NB4 (cell line): ENCODE results near the gene SLC22A31.

Source experiments
- CTCF ChIP-seq: IDR thresholded peaks from one replicate; pipeline ENCODE4 v1.5.1; 2012; ENCODE audit warnings: low read depth, low read length
- MYC ChIP-seq: IDR thresholded peaks from 2 replicates; pipeline ENCODE4 v1.6.1; 2011; ENCODE audit warnings: low read depth, low read length
- POLR2A ChIP-seq: IDR thresholded peaks from 2 replicates; pipeline ENCODE4 v1.6.1; 2011; ENCODE audit warnings: mild to moderate bottlenecking; ENCODE audit not compliant: insufficient read length; ENCODE audit errors: extremely low read depth
- TF ChIP-seq, protein P1 (sequence below): IDR thresholded peaks from 2 replicates; pipeline ENCODE4 v1.6.1; 2011; ENCODE audit warnings: low read depth, low read length

DNA sequence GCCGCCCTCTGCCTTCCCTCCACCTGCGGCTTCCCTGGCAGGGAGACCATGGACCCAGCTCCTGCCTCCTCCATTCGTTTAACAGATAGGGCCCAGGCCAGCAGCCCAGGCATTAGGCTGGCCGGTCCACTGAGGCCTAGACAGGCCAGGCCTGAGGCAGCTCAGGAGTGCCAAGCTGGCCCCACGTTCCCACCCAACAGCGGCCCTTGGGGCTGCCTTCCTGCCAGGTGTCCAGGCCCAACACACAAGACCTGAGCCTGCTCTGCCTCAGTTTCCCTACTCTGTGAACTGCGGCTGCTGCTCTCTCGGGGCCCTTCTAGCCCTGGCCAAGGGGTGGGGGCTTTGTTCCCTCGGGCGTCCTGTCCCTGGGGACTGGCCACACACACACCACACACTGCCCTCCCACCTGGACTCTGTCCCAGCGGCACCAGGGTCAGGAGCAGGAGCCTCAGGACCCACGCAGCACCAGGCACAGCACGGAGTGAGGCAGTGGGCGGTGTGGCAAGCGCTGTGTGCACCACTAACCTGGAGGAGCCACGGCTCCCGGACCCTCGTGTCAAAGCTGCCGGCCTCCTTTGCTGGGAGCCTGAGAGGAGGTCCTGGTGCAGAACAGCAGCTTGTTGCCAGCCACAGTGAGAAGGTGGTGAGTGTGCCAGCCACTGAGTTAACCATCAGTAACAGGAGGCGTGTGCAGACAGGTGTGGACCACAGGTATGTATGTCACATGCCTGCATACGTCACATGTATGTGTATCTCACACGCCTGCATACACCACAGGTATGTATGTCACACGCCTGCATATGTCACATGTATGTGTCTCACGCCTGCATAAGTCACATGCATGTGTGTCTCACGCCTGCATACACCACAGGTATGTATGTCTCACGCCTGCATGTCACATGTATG is 43.3 kb downstream of the SLC22A31 start:
- no peak for TF ChIP-seq POLR2A
- TF ChIP-seq CTCF, result no peak
- no peak for TF ChIP-seq MYC
- TF ChIP-seq, protein P1, sequence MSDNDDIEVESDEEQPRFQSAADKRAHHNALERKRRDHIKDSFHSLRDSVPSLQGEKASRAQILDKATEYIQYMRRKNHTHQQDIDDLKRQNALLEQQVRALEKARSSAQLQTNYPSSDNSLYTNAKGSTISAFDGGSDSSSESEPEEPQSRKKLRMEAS, result no peak
